Ishikawa (cell line): ENCODE data around the gene SRC.

Experiments used
- CEBPB ChIP-seq: IDR thresholded peaks from 2 replicates; pipeline ENCODE4 v1.6.1; 2012
- CREB1 ChIP-seq: IDR thresholded peaks from 2 replicates; pipeline ENCODE4 v1.6.1; 2012; ENCODE audit warnings: low read depth
- EGR1 ChIP-seq: IDR thresholded peaks from 2 replicates; pipeline ENCODE4 v1.6.1; 2012
- EP300 ChIP-seq: IDR thresholded peaks from 2 replicates; pipeline ENCODE4 v1.6.1; 2012; ENCODE audit warnings: borderline replicate concordance
- FOXM1 ChIP-seq: IDR thresholded peaks from 2 replicates; pipeline ENCODE4 v1.6.1; 2012; ENCODE audit warnings: low read depth, borderline replicate concordance
- MAX ChIP-seq: IDR thresholded peaks from 2 replicates; pipeline ENCODE4 v1.6.1; 2012
- NFIC ChIP-seq: IDR thresholded peaks from 2 replicates; pipeline ENCODE4 v1.6.1; 2012
- RAD21 ChIP-seq: IDR thresholded peaks from 2 replicates; pipeline ENCODE4 v1.6.1; 2012; ENCODE audit warnings: low read depth
- REST ChIP-seq: IDR thresholded peaks from 2 replicates; pipeline ENCODE4 v1.6.1; 2012; ENCODE audit warnings: low read depth, mild to moderate bottlenecking
- TAF1 ChIP-seq: IDR thresholded peaks from 2 replicates; pipeline ENCODE4 v1.6.1; 2012; ENCODE audit warnings: low read depth, mild to moderate bottlenecking
- TCF12 ChIP-seq: IDR thresholded peaks from 2 replicates; pipeline ENCODE4 v1.6.1; 2012; ENCODE audit warnings: low read depth
- TEAD4 ChIP-seq: IDR thresholded peaks from 2 replicates; pipeline ENCODE4 v1.6.1; 2012
- USF1 ChIP-seq: IDR thresholded peaks from 2 replicates; pipeline ENCODE4 v1.6.1; 2012
- YY1 ChIP-seq: IDR thresholded peaks from 2 replicates; pipeline ENCODE4 v1.6.1; 2012; ENCODE audit warnings: low read depth
- ZBTB7A ChIP-seq: IDR thresholded peaks from 2 replicates; pipeline ENCODE4 v1.6.1; 2012; ENCODE audit warnings: low read depth

Gene SRC

GRCh38 chr20:37313546-37314091 is 32.3 kb upstream of the SRC start:
- TF ChIP-seq TAF1, result no peak

- TF ChIP-seq MAX, result no peak
These were observed 31.8 kb upstream of the SRC start for GRCh38 chr20:37314099-37314498.

- TF ChIP-seq ZBTB7A, result no peak
- TF ChIP-seq TAF1, result no peak
- no peak for TF ChIP-seq CEBPB
- TF ChIP-seq FOXM1, result no peak
- TF ChIP-seq YY1, result no peak
- no peak for TF ChIP-seq RAD21
These were observed 31.3 kb upstream of the SRC start for GRCh38 chr20:37314617-37315016.

- no peak for TF ChIP-seq CEBPB
These were observed 30.9 kb upstream of the SRC start for GRCh38 chr20:37315021-37315451.

- TF ChIP-seq CREB1, result no peak
- TF ChIP-seq USF1, result no peak
- no peak for TF ChIP-seq ZBTB7A
- TF ChIP-seq RAD21, result no peak
- no peak for TF ChIP-seq YY1
- TF ChIP-seq NFIC, result no peak
- no peak for TF ChIP-seq EP300
- TF ChIP-seq MAX, result no peak
- no peak for TF ChIP-seq FOXM1
- TF ChIP-seq TEAD4, result no peak
- TF ChIP-seq REST, result no peak
- TF ChIP-seq CEBPB, result no peak
- TF ChIP-seq TAF1, result no peak
- no peak for TF ChIP-seq EGR1
- TF ChIP-seq TCF12, result no peak
These were observed 30.4 kb upstream of the SRC start for GRCh38 chr20:37315452-37316110.

- no peak for TF ChIP-seq USF1
These were observed 29.7 kb upstream of the SRC start for GRCh38 chr20:37316116-37316774.

- TF ChIP-seq YY1 (no peak), CEBPB (no peak), NFIC (no peak), EP300 (no peak), ZBTB7A (no peak), RAD21 (no peak), EGR1 (no peak), REST (no peak), MAX (no peak)
These were observed 29.2 kb upstream of the SRC start for GRCh38 chr20:37316775-37317170.
